NB4 (cell line): ENCODE data around the gene HTR2A.

Experiments
- CTCF ChIP-seq: IDR thresholded peaks from one replicate; pipeline ENCODE4 v1.5.1; 2012; ENCODE audit warnings: low read depth, low read length
- MAX ChIP-seq: IDR thresholded peaks from 2 replicates; pipeline ENCODE4 v1.6.1; 2011; ENCODE audit warnings: low read depth, low read length
- POLR2A ChIP-seq: IDR thresholded peaks from 2 replicates; pipeline ENCODE4 v1.6.1; 2011; ENCODE audit warnings: mild to moderate bottlenecking; ENCODE audit not compliant: insufficient read length; ENCODE audit errors: extremely low read depth

DNA sequence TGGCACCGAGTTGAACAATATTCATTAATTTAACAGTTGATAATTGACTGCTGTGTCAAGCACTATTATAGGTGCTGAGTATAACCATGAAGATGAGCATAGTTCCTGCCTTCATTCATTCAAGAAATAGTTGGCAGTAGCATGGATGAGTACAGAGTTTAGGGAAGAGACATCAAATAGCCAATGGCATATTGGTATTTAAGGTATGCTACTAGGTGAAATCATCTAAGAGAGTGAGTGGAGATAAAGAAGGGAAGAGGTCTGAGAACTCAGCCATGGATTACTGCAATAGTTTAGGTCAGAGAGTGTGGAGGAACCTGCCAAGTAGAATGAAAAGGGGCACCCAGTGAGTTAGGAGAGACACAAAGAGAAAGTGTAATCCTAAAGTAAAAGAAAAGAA is 4.9 kb upstream of the HTR2A start:
- TF ChIP-seq CTCF (no peak), POLR2A (no peak), MAX (no peak)
